Neuron (in vitro differentiated cells): ENCODE data around the gene SNCAIP.
A peak's percentile ranks its signal among the peaks of the same experiment; 100 is the strongest.

Experiments
- H2AFZ ChIP-seq: one replicate; pipeline ENCODE4 v1.6.1; 2013; ENCODE audit warnings: low read depth, mild to moderate bottlenecking, inconsistent platforms, low read length, moderate library complexity
- H3K27me3 ChIP-seq: one replicate; pipeline ENCODE4 v1.6.1; 2013; ENCODE audit warnings: low read length; ENCODE audit not compliant: insufficient read depth
- H3K36me3 ChIP-seq: one replicate; pipeline ENCODE4 v1.6.1; 2013; ENCODE audit warnings: low read length; ENCODE audit not compliant: insufficient read depth
- H3K4me1 ChIP-seq: one replicate; pipeline ENCODE4 v1.6.1; 2013; ENCODE audit warnings: low read length; ENCODE audit not compliant: insufficient read depth
- H3K4me3 ChIP-seq: 2 replicates; pipeline ENCODE4 v1.5.1; 2013; ENCODE audit warnings: mild to moderate bottlenecking, low read length, moderate library complexity
- H3K9me3 ChIP-seq: one replicate; pipeline ENCODE4 v1.6.1; 2013; ENCODE audit warnings: low read length

SNCAIP gene

DNA sequence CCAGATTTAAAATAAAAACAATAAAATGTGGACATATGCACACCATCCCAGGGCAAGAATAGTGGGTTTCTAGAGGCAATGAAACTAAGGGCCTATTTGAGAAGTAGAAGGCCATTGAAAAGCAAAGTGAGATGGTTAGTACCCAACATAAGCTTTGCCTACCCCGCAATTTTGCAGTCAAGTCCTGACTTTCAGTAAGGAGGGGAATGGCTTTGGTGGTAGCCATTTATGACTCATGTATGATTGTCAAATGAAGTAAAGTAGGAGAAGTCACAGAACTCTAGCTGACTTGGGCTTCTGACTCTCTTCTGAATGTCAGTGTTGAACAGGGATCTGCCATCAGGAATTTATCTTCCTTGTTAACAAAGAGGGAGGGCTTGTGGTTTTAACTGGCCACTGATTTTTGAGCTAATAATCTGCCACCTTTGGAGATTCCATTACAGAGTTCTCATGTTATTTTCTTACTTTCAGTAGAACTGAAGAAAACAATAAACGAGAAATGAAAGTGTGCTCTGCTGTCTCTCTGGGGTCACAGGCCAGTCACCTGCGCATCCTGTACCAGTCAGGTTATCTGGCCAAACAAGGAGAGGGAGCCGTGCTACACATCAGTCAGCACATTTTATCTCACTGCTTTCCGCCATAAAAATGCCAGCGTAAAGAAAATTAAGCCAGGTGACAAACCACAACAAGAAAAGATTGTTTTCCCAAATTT is 14.3 kb upstream of the SNCAIP start:
- H3K9me3 ChIP-seq, result no peaks in the 10 kb centered on the region
- H2AFZ ChIP-seq, result no peak overlapping the region
- H3K27me3 ChIP-seq, result peaks cover 6% of the 10 kb centered on the region
- peaks cover 6% of the 10 kb centered on the region for H3K4me1 ChIP-seq
- no peaks in the 10 kb centered on the region for H3K36me3 ChIP-seq
- no peak overlapping the region for H3K4me3 ChIP-seq

DNA sequence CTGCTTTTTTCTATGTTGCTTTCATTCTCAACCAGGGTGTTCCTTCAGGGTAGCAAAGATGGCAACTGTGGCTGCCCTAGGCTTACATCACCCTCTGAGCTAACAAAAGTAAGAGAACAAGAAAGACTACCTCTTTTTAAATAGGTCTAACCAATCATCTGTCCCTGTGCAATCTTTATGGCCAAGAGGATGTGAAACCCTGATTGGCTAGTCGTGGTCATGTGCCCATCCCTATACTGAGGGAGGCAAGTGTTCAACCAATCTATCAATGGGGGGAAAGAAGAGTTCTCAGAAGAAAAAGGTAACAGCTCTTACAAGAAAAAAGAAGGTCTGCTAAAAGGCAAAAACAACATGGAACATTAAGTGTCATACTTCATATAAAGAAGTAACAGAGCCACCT is 11.7 kb upstream of the SNCAIP start:
- Histone ChIP-seq H3K9me3 (no peaks in the 10 kb centered on the region), H3K36me3 (no peaks in the 10 kb centered on the region), H2AFZ (no peak overlapping the region), H3K4me1 (peaks cover 6% of the 10 kb centered on the region), H3K4me3 (no peak overlapping the region), H3K27me3 (peaks cover 6% of the 10 kb centered on the region)

DNA sequence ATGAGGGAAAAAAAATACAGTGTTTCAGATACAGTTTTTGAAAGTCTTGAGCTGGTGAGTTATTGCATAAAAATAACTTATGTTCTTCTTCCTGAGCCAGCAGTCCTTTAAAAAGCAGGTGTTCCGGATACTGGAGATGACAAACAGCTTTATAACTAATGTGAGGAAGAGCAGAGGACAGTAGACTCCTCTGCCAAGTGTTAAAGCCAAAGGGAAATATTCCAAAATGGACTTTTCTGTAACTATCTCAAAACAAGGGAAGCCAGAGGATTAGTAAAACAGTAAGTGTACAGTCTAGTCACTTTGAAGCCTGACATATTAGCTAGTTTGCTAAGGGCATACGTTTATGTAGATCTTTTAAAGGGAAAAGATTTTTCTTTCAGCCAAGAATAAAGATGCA is 11.0 kb upstream of the SNCAIP start:
- H3K36me3 ChIP-seq, result no peaks in the 10 kb centered on the region

GRCh38 chr5:122304471-122305215 is 7.4 kb upstream of the SNCAIP start:
- peaks cover 2% of the 10 kb centered on the region for H3K9me3 ChIP-seq
- H3K4me3 ChIP-seq, result no peak overlapping the region
- no peaks in the 10 kb centered on the region for H3K36me3 ChIP-seq
- H2AFZ ChIP-seq, result no peak overlapping the region
- no peaks in the 10 kb centered on the region for H3K4me1 ChIP-seq
- H3K27me3 ChIP-seq, result peaks cover 10% of the 10 kb centered on the region

More for the DNA sequence above, 11.0 kb upstream of the SNCAIP start:
- H3K4me1 ChIP-seq, result peaks cover 6% of the 10 kb centered on the region
- peaks cover 6% of the 10 kb centered on the region for H3K27me3 ChIP-seq
- H3K9me3 ChIP-seq, result no peaks in the 10 kb centered on the region
- H2AFZ ChIP-seq, result no peak overlapping the region
- H3K4me3 ChIP-seq, result no peak overlapping the region

- Histone ChIP-seq H3K27me3 (peaks cover 15% of the 10 kb centered on the region), H3K4me3 (no peak overlapping the region), H3K36me3 (no peaks in the 10 kb centered on the region), H3K4me1 (no peaks in the 10 kb centered on the region), H3K9me3 (peaks cover 4% of the 10 kb centered on the region), H2AFZ (no peak overlapping the region)
Measured at GRCh38 chr5:122306461-122306860, 5.6 kb upstream of the SNCAIP start.

- Histone ChIP-seq H3K9me3 (peaks cover 4% of the 10 kb centered on the region), H2AFZ (no peak overlapping the region), H3K4me1 (peaks cover 11% of the 10 kb centered on the region), H3K4me3 (no peak overlapping the region), H3K27me3 (peaks cover 15% of the 10 kb centered on the region), H3K36me3 (no peaks in the 10 kb centered on the region)
Measured at GRCh38 chr5:122310889-122311288, 1.1 kb upstream of the SNCAIP start.

DNA sequence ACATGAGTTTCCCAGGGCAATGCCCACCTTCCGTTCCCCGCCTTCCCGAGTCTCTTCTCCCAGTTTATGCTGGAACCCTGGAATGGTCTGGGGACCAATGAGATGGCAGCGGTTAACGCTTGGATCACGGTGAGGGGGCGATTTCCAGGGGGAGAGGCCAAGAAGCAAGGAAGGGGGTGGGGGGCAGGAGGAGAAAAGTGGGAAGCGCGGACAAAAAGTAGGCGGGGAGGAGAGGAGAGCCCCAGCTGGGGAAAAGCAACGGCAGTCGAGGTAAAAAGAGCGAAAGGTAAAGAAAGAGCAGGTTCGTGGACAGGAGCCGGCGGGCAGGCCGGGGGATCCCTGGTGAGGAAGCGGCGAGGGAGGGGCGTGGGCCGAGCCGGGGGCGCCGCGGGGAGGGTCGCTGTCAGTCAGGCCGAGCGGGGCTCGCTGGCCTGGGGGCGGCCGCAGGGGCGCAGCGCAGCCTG is 508 bp upstream of the SNCAIP start:
- Histone ChIP-seq H3K4me3 (peak overlapping the region; percentile 71), H3K36me3 (no peaks in the 10 kb centered on the region), H3K9me3 (peaks cover 4% of the 10 kb centered on the region), H3K27me3 (peaks cover 11% of the 10 kb centered on the region), H3K4me1 (peaks cover 11% of the 10 kb centered on the region), H2AFZ (peak overlapping the region; percentile 98)

- peaks cover 11% of the 10 kb centered on the region for H3K4me1 ChIP-seq
- H3K9me3 ChIP-seq, result peaks cover 4% of the 10 kb centered on the region
- H3K27me3 ChIP-seq, result peaks cover 11% of the 10 kb centered on the region
- peak overlapping the region; percentile 71 for H3K4me3 ChIP-seq
- no peaks in the 10 kb centered on the region for H3K36me3 ChIP-seq
- peak overlapping the region; percentile 91 for H2AFZ ChIP-seq
Measured at GRCh38 chr5:122312591-122313406, 762 bp downstream of the SNCAIP start.

DNA sequence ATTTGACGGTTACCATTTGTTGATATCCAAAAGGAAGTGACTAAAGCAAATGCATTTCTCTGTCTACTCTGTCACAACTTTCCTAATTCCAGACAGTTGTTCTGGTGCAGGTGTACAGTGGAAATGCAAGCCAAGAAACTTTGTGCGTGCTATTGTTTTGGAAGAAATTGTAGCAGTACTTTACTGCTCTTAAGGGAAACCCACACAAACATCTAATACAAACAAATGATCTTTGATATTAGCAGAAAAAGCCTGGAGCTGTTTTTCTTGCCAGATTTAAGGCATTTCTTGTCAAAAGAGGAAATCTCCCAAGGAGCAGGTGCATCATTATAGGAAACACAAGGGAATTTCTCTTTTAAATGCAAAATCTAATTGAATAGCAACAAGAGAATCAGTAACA is 2.0 kb downstream of the SNCAIP start:
- Histone ChIP-seq H3K4me1 (peaks cover 11% of the 10 kb centered on the region), H3K9me3 (peaks cover 2% of the 10 kb centered on the region), H2AFZ (no peak overlapping the region), H3K36me3 (no peaks in the 10 kb centered on the region), H3K4me3 (peak overlapping the region; percentile 71), H3K27me3 (peaks cover 11% of the 10 kb centered on the region)

DNA sequence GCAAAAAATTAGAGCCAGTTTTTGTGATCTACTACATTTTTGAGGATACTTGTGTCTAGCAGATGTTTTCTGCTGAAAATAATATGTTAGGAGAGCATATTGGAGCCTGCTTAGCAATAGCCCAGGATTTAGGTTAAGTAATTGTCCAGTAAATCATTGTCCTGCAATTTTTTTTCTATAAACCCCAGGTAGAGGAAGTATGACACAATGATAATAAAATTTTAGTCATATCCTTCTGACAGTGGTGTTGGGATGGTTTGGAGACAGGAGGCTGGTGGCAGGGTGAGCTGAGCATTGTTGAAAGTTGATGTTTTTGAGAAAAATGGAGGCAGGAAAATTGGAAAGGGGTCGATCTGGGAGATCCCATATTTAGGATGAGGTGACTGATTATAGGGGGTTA is 3.5 kb downstream of the SNCAIP start:
- H3K36me3 ChIP-seq, result no peaks in the 10 kb centered on the region
- H2AFZ ChIP-seq, result no peak overlapping the region
- no peak overlapping the region for H3K4me3 ChIP-seq
- H3K27me3 ChIP-seq, result peaks cover 9% of the 10 kb centered on the region
- H3K9me3 ChIP-seq, result peaks cover 2% of the 10 kb centered on the region
- H3K4me1 ChIP-seq, result peaks cover 11% of the 10 kb centered on the region

- no peaks in the 10 kb centered on the region for H3K36me3 ChIP-seq
- H3K4me3 ChIP-seq, result no peak overlapping the region
- peaks cover 11% of the 10 kb centered on the region for H3K4me1 ChIP-seq
- H3K9me3 ChIP-seq, result no peaks in the 10 kb centered on the region
- peaks cover 4% of the 10 kb centered on the region for H3K27me3 ChIP-seq
- no peak overlapping the region for H2AFZ ChIP-seq
Measured at GRCh38 chr5:122316656-122317055, 4.6 kb downstream of the SNCAIP start.

- no peak overlapping the region for H2AFZ ChIP-seq
- no peaks in the 10 kb centered on the region for H3K9me3 ChIP-seq
- no peaks in the 10 kb centered on the region for H3K27me3 ChIP-seq
- peaks cover 17% of the 10 kb centered on the region for H3K4me1 ChIP-seq
- H3K4me3 ChIP-seq, result no peak overlapping the region
- no peaks in the 10 kb centered on the region for H3K36me3 ChIP-seq
Measured at GRCh38 chr5:122319897-122320296, 7.9 kb downstream of the SNCAIP start.

DNA sequence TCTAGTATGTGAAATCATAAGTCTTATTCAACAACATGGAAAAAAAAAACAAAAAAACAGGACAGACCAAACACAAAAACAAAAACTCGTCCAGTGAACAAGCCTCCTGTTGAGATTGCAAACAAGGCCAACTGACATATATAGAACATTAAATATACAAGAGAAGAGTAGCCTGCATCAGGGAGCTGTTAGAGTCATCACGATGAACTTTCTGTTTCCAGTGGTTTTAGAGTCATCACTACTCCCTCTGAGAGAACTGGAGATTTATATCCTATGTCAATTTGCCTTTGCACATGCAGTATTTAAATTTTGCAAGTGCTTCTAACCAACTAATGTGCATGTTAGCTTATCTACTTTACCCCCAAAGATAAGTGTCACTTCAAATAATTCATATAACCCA is 9.9 kb downstream of the SNCAIP start:
- no peak overlapping the region for H2AFZ ChIP-seq
- H3K9me3 ChIP-seq, result no peaks in the 10 kb centered on the region
- H3K4me3 ChIP-seq, result no peak overlapping the region
- H3K27me3 ChIP-seq, result no peaks in the 10 kb centered on the region
- H3K4me1 ChIP-seq, result peaks cover 17% of the 10 kb centered on the region
- H3K36me3 ChIP-seq, result no peaks in the 10 kb centered on the region
